D341Med (cell line): ENCODE results near the gene COA1.
A peak's percentile ranks its signal among the peaks of the same experiment; 100 is the strongest.
"Not testable (repeated sequence)": the region's sequence is repeated elsewhere in the genome, so short reads cannot be mapped to it uniquely, and the experiment has no call there.

Source experiments
- DNase-seq: peaks from one replicate; pipeline ENCODE4 v3.0.0; 2012; ENCODE audit warnings: low spot score

COA1 gene

GRCh38 chr7:43758029-43758821 is 28.9 kb upstream of the COA1 start, which contains the start of gene BLVRA:
TSS of gene BLVRA (plus strand) at chr7:43758680. CDS start at chr7:43771159, 12,479 bp downstream.
- DNase-seq = peak; percentile 93

GRCh38 chr7:43757073-43757720 is 27.9 kb upstream of the COA1 start:
- DNase-seq = no peak

- DNase-seq = no peak
Observed at GRCh38 chr7:43756368-43757072, 27.2 kb upstream of the COA1 start.

- no peak for DNase-seq
Observed at GRCh38 chr7:43754596-43754995, 25.3 kb upstream of the COA1 start.

GRCh38 chr7:43753843-43754242 is 24.5 kb upstream of the COA1 start:
- no peak for DNase-seq

GRCh38 chr7:43753271-43753810 is 24.0 kb upstream of the COA1 start:
- DNase-seq = no peak

- DNase-seq = no peak
Observed at GRCh38 chr7:43752411-43752810, 23.1 kb upstream of the COA1 start.

- no peak for DNase-seq
Observed at GRCh38 chr7:43750016-43750887, 20.9 kb upstream of the COA1 start.

GRCh38 chr7:43749383-43749940 is 20.1 kb upstream of the COA1 start:
- no peak for DNase-seq

- no peak for DNase-seq
Observed at GRCh38 chr7:43747328-43748105, 18.2 kb upstream of the COA1 start.

- DNase-seq = no peak
Observed at GRCh38 chr7:43742692-43743091, 13.4 kb upstream of the COA1 start.

- no peak for DNase-seq
Observed at GRCh38 chr7:43737467-43738127, 8.3 kb upstream of the COA1 start.

- DNase-seq = no peak
Observed at GRCh38 chr7:43735802-43736603, 6.7 kb upstream of the COA1 start.

- no peak for DNase-seq
Observed at GRCh38 chr7:43735403-43735801, 6.1 kb upstream of the COA1 start.

GRCh38 chr7:43734575-43735332 is 5.4 kb upstream of the COA1 start:
- not testable (repeated sequence) for DNase-seq

- DNase-seq = not testable (repeated sequence)
Observed at GRCh38 chr7:43731494-43731893, 2.2 kb upstream of the COA1 start.

GRCh38 chr7:43729924-43730248 is 563 bp upstream of the COA1 start:
- no peak for DNase-seq

GRCh38 chr7:43727494-43727893 is 1.8 kb downstream of the COA1 start:
- DNase-seq = no peak
